ENCODE results near the gene PRDX4. TPM values are rescaled to one million over a fixed set of nuclear protein-coding genes. Genes with fewer than 3 reads are reported as not detected.

Gene PRDX4
- total RNA-seq, 4 donors from 2014 or later, result 106 to 140 (median 120) TPM

DNA sequence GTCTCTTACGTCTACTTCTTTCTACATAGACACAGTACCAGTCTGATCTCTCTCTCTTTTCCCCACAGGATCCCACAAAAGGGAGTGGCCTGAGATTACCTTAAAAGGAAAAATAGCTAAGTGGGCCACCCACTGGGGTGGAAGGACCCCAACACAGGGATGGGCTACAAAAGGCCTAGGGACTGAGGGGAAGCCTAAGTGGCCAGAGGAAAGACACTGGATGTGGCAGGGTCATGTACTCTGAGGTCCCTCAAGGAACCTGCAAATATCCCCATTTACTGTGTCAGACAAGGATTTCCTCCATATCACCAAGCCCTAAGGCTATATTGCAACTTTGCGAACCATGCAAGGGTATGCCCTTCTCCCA lies 6.5 kb upstream of the PRDX4 start:
- no peak for DNase-seq (ENCODE audit: low spot score)
- ATAC-seq (ENCODE audit: low FRiP score), result no peak
- TF ChIP-seq, protein P1, sequence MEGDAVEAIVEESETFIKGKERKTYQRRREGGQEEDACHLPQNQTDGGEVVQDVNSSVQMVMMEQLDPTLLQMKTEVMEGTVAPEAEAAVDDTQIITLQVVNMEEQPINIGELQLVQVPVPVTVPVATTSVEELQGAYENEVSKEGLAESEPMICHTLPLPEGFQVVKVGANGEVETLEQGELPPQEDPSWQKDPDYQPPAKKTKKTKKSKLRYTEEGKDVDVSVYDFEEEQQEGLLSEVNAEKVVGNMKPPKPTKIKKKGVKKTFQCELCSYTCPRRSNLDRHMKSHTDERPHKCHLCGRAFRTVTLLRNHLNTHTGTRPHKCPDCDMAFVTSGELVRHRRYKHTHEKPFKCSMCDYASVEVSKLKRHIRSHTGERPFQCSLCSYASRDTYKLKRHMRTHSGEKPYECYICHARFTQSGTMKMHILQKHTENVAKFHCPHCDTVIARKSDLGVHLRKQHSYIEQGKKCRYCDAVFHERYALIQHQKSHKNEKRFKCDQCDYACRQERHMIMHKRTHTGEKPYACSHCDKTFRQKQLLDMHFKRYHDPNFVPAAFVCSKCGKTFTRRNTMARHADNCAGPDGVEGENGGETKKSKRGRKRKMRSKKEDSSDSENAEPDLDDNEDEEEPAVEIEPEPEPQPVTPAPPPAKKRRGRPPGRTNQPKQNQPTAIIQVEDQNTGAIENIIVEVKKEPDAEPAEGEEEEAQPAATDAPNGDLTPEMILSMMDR (IDR thresholded peaks at IDR 0.05), result no peak

DNA sequence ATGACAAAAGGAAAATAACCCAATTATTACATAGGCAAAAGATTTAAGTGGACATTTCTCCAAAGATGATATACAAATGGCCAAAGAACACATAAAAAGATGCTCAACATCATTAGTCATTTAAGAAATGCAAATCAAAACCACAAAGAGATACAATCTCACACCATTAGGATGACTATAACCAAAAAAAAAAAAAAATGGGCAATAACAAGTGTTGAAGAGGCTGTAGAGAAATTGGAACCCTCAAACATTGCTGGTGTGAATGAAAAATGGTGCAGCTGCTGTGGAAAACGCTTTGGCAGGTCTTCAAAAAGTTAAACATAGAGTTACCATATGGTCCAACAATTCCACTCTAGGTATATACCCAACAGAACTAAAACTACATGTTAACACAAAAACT lies 5.6 kb upstream of the PRDX4 start:
- TF ChIP-seq, protein P1 (IDR thresholded peaks at IDR 0.05), result no peak
- DNase-seq (ENCODE audit: low spot score) (no peak), ATAC-seq (ENCODE audit: low FRiP score) (no peak)

DNA sequence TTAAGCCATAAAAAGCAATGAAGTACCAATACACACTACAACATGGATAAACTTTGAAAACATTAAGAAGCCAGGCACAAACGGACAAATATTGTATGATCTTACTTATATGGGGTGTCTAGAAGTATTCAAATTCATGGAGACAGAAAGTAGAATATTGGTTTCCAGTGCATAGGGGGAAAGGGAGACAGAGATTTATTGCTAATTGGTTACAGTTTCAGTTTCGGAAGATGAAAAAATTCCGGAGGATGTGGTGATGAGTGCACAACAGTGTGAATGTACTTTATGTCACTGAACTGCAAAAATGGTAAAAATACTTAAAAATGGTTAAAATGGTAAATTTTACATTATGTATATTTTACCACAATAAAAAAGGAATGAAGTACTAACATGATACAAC lies 5.1 kb upstream of the PRDX4 start:
- TF ChIP-seq, protein P1 (IDR thresholded peaks at IDR 0.05), result no peak
- ATAC-seq (ENCODE audit: low FRiP score) (no peak), DNase-seq (ENCODE audit: low spot score) (no peak)

DNA sequence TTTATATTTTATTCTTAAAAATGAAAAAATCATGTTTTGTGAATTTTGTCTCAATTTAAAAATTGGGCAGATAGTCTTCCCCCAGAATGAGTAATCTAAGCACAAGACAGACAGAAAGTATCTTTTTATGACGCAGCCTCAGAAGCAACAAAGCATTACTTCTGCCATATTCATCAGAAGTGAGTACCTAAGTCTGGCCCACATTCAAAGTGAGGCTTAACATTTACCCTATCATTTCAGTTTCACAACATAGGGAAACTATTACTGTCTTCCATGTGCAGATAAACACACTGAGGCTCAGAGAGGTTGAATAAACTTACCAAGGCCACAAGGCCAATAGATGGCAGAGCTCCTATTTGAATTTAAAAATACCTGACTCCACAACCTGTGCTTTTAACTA lies 4.4 kb upstream of the PRDX4 start:
- no peak for DNase-seq (ENCODE audit: low spot score)
- TF ChIP-seq, protein P1 (IDR thresholded peaks at IDR 0.05), result no peak
- ATAC-seq (ENCODE audit: low FRiP score), result peak; percentile 46

DNA sequence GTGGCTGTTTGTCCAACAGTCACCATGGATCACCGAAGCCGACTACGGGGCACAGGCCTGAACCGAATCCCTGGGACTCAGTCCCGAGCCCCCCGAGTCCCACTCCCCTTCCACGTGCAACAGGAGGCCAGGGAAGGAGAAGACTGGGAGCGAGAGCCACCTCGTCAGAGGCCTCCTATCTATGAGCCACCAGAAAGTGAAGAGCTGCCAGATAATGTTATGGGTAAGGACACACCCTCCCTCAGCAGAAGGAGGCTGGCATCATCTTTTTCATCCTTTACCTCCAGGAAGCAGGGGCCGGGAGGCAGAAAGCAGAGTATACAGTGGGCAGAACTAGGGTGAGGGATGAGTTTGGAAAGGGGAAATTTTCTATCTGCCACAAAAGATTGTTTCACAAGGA lies 2.8 kb upstream of the PRDX4 start:
- TF ChIP-seq, protein P1 (IDR thresholded peaks at IDR 0.05), result no peak
- no peak for DNase-seq (ENCODE audit: low spot score)
- no peak for ATAC-seq (ENCODE audit: low FRiP score)

DNA sequence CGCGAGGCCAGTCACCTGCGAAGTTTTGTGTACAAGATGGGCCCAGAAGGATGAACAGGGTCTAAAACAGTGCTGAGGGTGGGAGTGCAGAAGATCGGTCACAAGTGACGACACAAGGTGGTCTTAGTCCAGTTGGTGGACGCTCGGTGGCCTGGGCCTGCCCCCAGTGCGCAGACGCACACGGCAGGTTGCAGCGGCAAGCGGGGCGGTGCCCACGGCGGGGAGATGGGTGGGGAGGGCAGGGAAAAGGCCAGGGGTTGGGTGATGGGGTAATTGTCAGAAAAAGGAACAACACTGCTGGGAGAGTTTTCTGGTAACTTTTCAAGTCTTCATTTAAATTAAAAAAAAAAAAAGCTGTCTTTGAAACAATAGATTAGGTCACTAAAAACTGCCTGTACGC lies 1.0 kb upstream of the PRDX4 start:
- TF ChIP-seq, protein P1 (IDR thresholded peaks at IDR 0.05), result no peak
- ATAC-seq (ENCODE audit: low FRiP score), result no peak
- no peak for DNase-seq (ENCODE audit: low spot score)

DNA sequence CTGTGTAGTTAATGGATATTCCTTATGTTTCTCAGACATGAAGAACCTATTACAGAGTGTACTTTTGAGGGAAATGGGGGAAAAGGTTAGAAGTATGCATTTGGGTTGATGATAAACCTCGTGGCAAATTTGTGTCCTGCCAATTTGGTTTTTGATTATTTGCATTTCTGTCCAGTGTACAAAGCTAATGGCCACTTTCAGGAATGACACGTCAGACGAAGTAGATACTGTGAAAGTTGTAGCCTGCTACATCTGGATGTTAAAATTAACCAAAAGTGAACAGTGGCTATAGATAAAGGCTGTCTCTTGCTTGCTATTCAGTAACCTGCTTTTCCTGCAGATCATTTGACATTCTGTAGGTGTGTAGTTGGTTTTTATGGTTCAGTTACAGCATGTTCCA lies 1.0 kb downstream of the PRDX4 start:
- TF ChIP-seq, protein P1 (IDR thresholded peaks at IDR 0.05), result no peak
- no peak for DNase-seq (ENCODE audit: low spot score)
- no peak for ATAC-seq (ENCODE audit: low FRiP score)
